Measurements from ENCODE around the gene RALGAPA2.

The RALGAPA2 gene

GRCh38 chr20:20436689-20437088 is 275.8 kb downstream of the RALGAPA2 start:
- no peak for DNase-seq (ENCODE audit: low read depth in 2 of 2)

- DNase-seq (ENCODE audit: low read depth in 2 of 2), result no peak
Measured at GRCh38 chr20:20435453-20435852, 277.0 kb downstream of the RALGAPA2 start.

- DNase-seq (ENCODE audit: low read depth in 2 of 2), result no peak
Measured at GRCh38 chr20:20432618-20433286, 279.7 kb downstream of the RALGAPA2 start.

GRCh38 chr20:20430066-20430465 is 282.4 kb downstream of the RALGAPA2 start:
- DNase-seq (ENCODE audit: low read depth in 2 of 2), result no peak

- DNase-seq (ENCODE audit: low read depth in 2 of 2), result no peak
Measured at GRCh38 chr20:20428067-20428466, 284.4 kb downstream of the RALGAPA2 start.

GRCh38 chr20:20427227-20427864 is 285.1 kb downstream of the RALGAPA2 start:
- DNase-seq (ENCODE audit: low read depth in 2 of 2), result no peak

- no peak for DNase-seq (ENCODE audit: low read depth in 2 of 2)
Measured at GRCh38 chr20:20426655-20426907, 285.9 kb downstream of the RALGAPA2 start.

GRCh38 chr20:20425823-20426654 is 286.4 kb downstream of the RALGAPA2 start:
- DNase-seq (ENCODE audit: low read depth in 2 of 2), result no peak

- no peak for DNase-seq (ENCODE audit: low read depth in 2 of 2)
Measured at GRCh38 chr20:20423117-20423516, 289.3 kb downstream of the RALGAPA2 start.

- DNase-seq (ENCODE audit: low read depth in 2 of 2), result no peak
Measured at GRCh38 chr20:20417876-20418676, 294.4 kb downstream of the RALGAPA2 start.

GRCh38 chr20:20415321-20415720 is 297.1 kb downstream of the RALGAPA2 start:
- no peak for DNase-seq (ENCODE audit: low read depth in 2 of 2)

GRCh38 chr20:20414640-20415220 is 297.7 kb downstream of the RALGAPA2 start:
- DNase-seq (ENCODE audit: low read depth in 2 of 2), result no peak

- DNase-seq (ENCODE audit: low read depth in 2 of 2), result no peak
Measured at GRCh38 chr20:20413810-20414281, 298.6 kb downstream of the RALGAPA2 start.

GRCh38 chr20:20412750-20413149 is 299.7 kb downstream of the RALGAPA2 start:
- no peak for DNase-seq (ENCODE audit: low read depth in 2 of 2)

GRCh38 chr20:20411836-20412235 is 300.6 kb downstream of the RALGAPA2 start:
- no peak for DNase-seq (ENCODE audit: low read depth in 2 of 2)

- DNase-seq (ENCODE audit: low read depth in 2 of 2), result no peak
Measured at GRCh38 chr20:20411402-20411801, 301.0 kb downstream of the RALGAPA2 start.

- DNase-seq (ENCODE audit: low read depth in 2 of 2), result no peak
Measured at GRCh38 chr20:20410678-20411077, 301.8 kb downstream of the RALGAPA2 start.

GRCh38 chr20:20409331-20409730 is 303.1 kb downstream of the RALGAPA2 start:
- no peak for DNase-seq (ENCODE audit: low read depth in 2 of 2)

GRCh38 chr20:20407891-20408805 is 304.3 kb downstream of the RALGAPA2 start:
- DNase-seq (ENCODE audit: low read depth in 2 of 2), result no peak

- no peak for DNase-seq (ENCODE audit: low read depth in 2 of 2)
Measured at GRCh38 chr20:20406306-20406705, 306.1 kb downstream of the RALGAPA2 start.

- DNase-seq (ENCODE audit: low read depth in 2 of 2), result no peak
Measured at GRCh38 chr20:20405623-20406022, 306.8 kb downstream of the RALGAPA2 start.
